SHP77 (cell line): ENCODE measurements around the gene ATXN10.

Experiments used
- DNase-seq, 2 experiments: peaks; one replicate each; lab custom pipeline; 2025; lab: John Stamatoyannopoulos, UW

The ATXN10 gene

DNA sequence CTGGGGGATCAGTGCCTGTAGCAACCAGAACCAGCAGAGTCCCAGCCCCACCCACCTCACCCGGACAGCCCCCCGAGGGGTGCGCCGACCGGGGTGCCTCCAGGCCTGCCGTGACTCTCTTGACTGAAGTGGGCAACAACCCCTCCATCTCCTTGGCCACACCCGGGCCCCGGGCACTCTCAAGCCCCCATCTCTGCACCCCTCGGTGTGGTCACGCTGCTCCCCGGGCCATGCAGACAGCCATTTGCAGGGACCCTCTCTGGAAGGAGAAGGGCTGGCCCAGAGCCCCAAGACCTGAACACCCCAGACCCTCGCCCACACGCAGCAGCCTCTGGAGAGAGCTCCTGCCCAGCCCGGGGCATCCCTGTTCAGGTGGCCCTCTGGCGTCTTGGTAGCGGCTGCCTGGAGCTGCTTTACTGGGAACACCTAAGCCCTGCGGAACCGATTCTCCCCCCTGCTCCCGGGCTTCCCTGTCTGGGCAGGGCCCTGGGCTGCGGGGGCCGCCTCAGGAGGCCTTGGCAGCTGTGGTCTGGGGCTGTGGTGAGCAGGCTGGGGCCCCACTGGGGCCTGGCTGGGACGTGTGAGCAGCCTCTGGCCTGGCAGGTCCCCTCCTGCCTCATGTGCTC, 220.5 kb downstream of the ATXN10 start:
- no peak for DNase-seq

DNA sequence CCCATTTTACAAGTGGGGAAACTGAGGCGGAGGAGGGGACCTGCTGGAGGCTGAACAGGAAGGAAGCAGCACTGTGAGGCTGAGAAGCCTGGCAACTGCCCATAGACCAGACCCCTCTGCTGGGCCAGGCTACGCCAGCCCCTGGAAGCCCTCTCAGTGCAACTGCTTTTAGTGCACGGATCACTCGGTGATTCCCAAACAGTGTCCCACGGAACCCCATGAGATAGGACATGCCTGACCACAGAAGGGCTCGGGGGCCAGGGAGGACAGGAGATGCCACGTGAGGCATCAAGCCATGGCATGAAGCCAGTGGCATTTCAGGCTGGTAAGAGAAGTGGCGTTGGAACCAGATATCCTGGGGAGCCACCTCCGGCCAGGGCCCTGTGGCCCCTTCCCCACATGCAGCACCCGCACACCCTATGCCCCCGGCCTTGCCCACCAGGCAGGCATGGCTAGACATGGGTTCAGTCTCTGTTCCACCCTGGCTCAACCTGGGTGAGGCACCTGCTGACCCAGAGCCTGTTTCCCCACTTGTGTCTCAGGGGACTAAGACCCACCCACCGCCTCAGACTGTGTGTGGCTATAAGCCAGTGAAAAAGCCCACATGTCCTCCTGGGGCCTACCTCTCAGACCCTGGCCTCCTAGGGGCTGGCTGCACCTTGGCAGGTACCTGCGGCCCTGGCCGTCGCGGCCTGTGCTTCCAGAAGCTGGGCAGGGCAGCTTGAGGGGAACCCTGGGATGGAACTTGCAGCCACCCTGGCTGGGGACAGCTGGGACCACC, 221.2 kb downstream of the ATXN10 start:
- DNase-seq: no peak

DNA sequence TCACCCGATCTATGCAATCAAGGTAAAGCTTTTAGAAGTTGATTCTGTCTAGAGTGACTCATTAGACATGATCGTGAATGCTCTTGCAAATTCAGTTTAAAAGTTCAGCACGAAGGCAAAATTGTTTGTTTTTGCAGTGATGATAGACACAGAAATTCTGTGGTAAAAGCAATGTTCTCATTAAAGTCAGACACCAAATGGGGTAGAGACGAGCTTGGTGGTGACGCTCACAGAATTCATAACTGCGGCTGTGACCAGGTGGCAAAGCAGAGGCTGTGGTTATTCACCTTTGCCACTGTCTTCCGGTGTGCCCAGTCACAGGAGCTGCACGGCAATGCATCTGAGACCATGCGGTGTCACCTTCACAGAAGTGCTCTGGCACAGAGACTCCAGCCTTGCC, 221.9 kb downstream of the ATXN10 start:
- no peak for DNase-seq
